GM12878 (cell line): ENCODE measurements around the gene DFFA.

ENCODE experiments used
- ATF3 ChIP-seq: IDR thresholded peaks from 2 replicates; pipeline ENCODE4 v1.6.1; 2011; ENCODE audit warnings: low read depth, mild to moderate bottlenecking, low read length, moderate library complexity, borderline replicate concordance; ENCODE audit errors: extremely low read depth
- CEBPB ChIP-seq, 2 experiments: fragments of 150-350 bp in 1 of 2; IDR thresholded peaks; 2 replicates each; pipeline ENCODE4 v1.6.1; 2012 to 2014; ENCODE audit warnings: low read depth in 2 of 2, low read length in 2 of 2, borderline replicate concordance in 1 of 2, inconsistent platforms in 1 of 2
- CTCF ChIP-seq, 3 experiments: IDR thresholded peaks in 2 of 3; conservative IDR thresholded peaks in 1 of 3; 2 replicates each; pipeline ENCODE4 v1.5.1; 2011; ENCODE audit warnings: low read depth in 3 of 3, low read length in 3 of 3, mild to moderate bottlenecking in 3 of 3, control low read depth in 2 of 3, moderate library complexity in 2 of 3, inconsistent platforms in 1 of 3, mixed read lengths in 1 of 3; ENCODE audit not compliant: control insufficient read depth in 2 of 3, insufficient read depth in 1 of 3; ENCODE audit errors: extremely low read depth in 1 of 3
- HDGF ChIP-seq: fragments of 450-650 bp; IDR thresholded peaks from 2 replicates; pipeline ENCODE4 v1.6.1; 2016; ENCODE audit warnings: antibody characterized with exemption
- KAT2A ChIP-seq: conservative IDR thresholded peaks from 2 replicates; pipeline ENCODE4 v1.6.1; 2011; ENCODE audit warnings: low read depth, low read length; ENCODE audit not compliant: control insufficient read depth
- KLF5 ChIP-seq: fragments of 450-650 bp; IDR thresholded peaks from 2 replicates; pipeline ENCODE4 v1.6.1; 2014; ENCODE audit warnings: mild to moderate bottlenecking; ENCODE audit not compliant: partially characterized antibody
- MTA3 ChIP-seq: IDR thresholded peaks from 2 replicates; pipeline ENCODE4 v1.6.1; 2012; ENCODE audit warnings: low read length, inconsistent platforms, borderline replicate concordance
- POLR2A ChIP-seq: IDR thresholded peaks from 2 replicates; pipeline ENCODE4 v1.6.1; 2011; ENCODE audit warnings: low read depth, mild to moderate bottlenecking, low read length
- SREBF1 ChIP-seq: IDR thresholded peaks from 2 replicates; pipeline ENCODE4 v1.6.1; 2012; ENCODE audit warnings: mild to moderate bottlenecking, low read length
- ZBTB40 ChIP-seq: fragments of 450-650 bp; IDR thresholded peaks from 2 replicates; pipeline ENCODE4 v1.6.1; 2016; ENCODE audit warnings: mild to moderate bottlenecking, moderate library complexity, borderline replicate concordance
- ZNF24 ChIP-seq: fragments of 450-650 bp; IDR thresholded peaks from 2 replicates; pipeline ENCODE4 v1.6.1; 2017; ENCODE audit warnings: antibody characterized with exemption, mild to moderate bottlenecking
- ZNF274 ChIP-seq: IDR thresholded peaks from one replicate; pipeline ENCODE4 v1.8.0; 2011; ENCODE audit not compliant: insufficient read length, insufficient read depth

- TF ChIP-seq ZNF274, result no peak
- no peak for TF ChIP-seq KAT2A
- no peak for TF ChIP-seq SREBF1
- no peak for TF ChIP-seq CTCF (IDR thresholded peaks at IDR 0.05 in 2 of 3, conservative IDR thresholded peaks at IDR 0.05 in 1 of 3; ENCODE audit: control insufficient read depth in 2 of 3, extremely low read depth in 1 of 3, insufficient read depth in 1 of 3, low read depth in 3 of 3, low read length in 3 of 3)
- TF ChIP-seq ATF3, result no peak
- TF ChIP-seq MTA3, result no peak
- TF ChIP-seq KLF5, result no peak
- TF ChIP-seq ZNF24, result no peak
- TF ChIP-seq POLR2A, result no peak
- no peak for TF ChIP-seq ZBTB40
- no peak for TF ChIP-seq HDGF
- TF ChIP-seq CEBPB (IDR thresholded peaks at IDR 0.05; ENCODE audit: borderline replicate concordance in 1 of 2, low read depth in 2 of 2, low read length in 2 of 2), result no peak
Observed at GRCh38 chr1:10506677-10507047, 34.3 kb upstream of the DFFA start.
